Right lobe of liver (tissue), 6 donors: ENCODE measurements around the gene PHOSPHO1. TPM values are rescaled to one million over a fixed set of nuclear protein-coding genes. Genes with fewer than 3 reads are reported as not detected.

ENCODE experiments used
- ATAC-seq, 4 donors: fragments of 200-7000 bp; cut with Tn5 transposase; one replicate each; pipeline ENCODE4 v1.9.1; 2020; ENCODE audit warnings: mild to moderate bottlenecking in 4 of 4, moderate library complexity in 4 of 4
- DNase-seq, 3 donors: peaks; one replicate each; pipeline ENCODE4 v3.0.0-alpha.2; 2020
- H3K27ac ChIP-seq, 3 donors: fragments of 200-600 bp; one replicate each; pipeline ENCODE4 v1.8.0; 2022
- H3K27me3 ChIP-seq, 2 donors: fragments of 200-600 bp; one replicate each; pipeline ENCODE4 v1.8.0; 2022
- H3K36me3 ChIP-seq, 4 donors: fragments of 200-600 bp; sonication (generic) in 1 of 4; one replicate each; pipeline versions ENCODE4 v1.5.1 to v1.8.0; 2017 to 2022; ENCODE audit warnings: control low read depth in 1 of 4
- H3K4me1 ChIP-seq, 4 donors: fragments of 200-600 bp; sonication (generic) in 1 of 4; one replicate each; pipeline versions ENCODE4 v1.5.1 to v1.8.0; 2017 to 2022; ENCODE audit warnings: control low read depth in 1 of 4
- H3K4me3 ChIP-seq, 3 donors: fragments of 200-600 bp; one replicate each; pipeline ENCODE4 v1.8.0; 2022
- H3K9me3 ChIP-seq, 4 donors: fragments of 200-600 bp; sonication (generic) in 1 of 4; one replicate each; pipeline versions ENCODE4 v1.5.1 to v1.8.0; 2017 to 2022; ENCODE audit warnings: control low read depth in 1 of 4
- POLR2A ChIP-seq: fragments of 450-650 bp; IDR thresholded peaks from one replicate; pipeline ENCODE4 v1.6.1; 2017; ENCODE audit warnings: antibody characterized with exemption, mild to moderate bottlenecking
- WGBS: methylation state at CpG from one replicate; pipeline ENCODE4 v1.1.6; 2018; ENCODE audit warnings: low coverage, low lambda C conversion rate; ENCODE audit not compliant: insufficient coverage; ENCODE audit errors: missing lambda C conversion rate; 5-methylcytosine and 5-hydroxymethylcytosine counted together
- intact Hi-C, 2 donors: fragments of 100-400 bp; cut with DNase I; formaldehyde crosslinking; loops; one replicate each; pipeline versions ENCODE4 v1.11.2 to v1.14.1; 2022
- total RNA-seq, 6 experiments: library from RNA; depleted of rRNA in 2 of 6; stranded (reverse); fragments of >200 nt in 2 of 6; fragmentation: NEBNext Ultra II Directional in 3 of 6; extraction: Animal tissue kit (Norgen Biotek cat#: 25700) in 3 of 6; gene quantifications; one replicate each; pipeline versions ENCODE4 v1.1.0 to v1.2.4, GENCODE V29; 2016 to 2023
- TF ChIP-seq, protein P1 (sequence below), 4 donors: fragments of 200-600 bp in 3 of 4; fragments of 450-650 bp in 1 of 4; IDR thresholded peaks; one replicate each; pipeline versions ENCODE4 v1.5.1 to v1.8.0; 2016 to 2022; ENCODE audit warnings: antibody characterized with exemption in 4 of 4, mild to moderate bottlenecking in 2 of 4
- donor health status: DM: no; HTN: yes; CAD: no.
- donor health status: DM: no; HTN: no; CAD: no.
- donor health status: DM: no; HTN: no; CAD: no.
- donor health status: DM: no; HTN: yes; CAD: no.
- donor health status: DM: no; HTN: yes; CAD: no.

PHOSPHO1 gene
- total RNA-seq, 6 experiments from 2014 or later, result 0.16 to 0.71 (median 0.41) TPM; not detected in 2

DNA sequence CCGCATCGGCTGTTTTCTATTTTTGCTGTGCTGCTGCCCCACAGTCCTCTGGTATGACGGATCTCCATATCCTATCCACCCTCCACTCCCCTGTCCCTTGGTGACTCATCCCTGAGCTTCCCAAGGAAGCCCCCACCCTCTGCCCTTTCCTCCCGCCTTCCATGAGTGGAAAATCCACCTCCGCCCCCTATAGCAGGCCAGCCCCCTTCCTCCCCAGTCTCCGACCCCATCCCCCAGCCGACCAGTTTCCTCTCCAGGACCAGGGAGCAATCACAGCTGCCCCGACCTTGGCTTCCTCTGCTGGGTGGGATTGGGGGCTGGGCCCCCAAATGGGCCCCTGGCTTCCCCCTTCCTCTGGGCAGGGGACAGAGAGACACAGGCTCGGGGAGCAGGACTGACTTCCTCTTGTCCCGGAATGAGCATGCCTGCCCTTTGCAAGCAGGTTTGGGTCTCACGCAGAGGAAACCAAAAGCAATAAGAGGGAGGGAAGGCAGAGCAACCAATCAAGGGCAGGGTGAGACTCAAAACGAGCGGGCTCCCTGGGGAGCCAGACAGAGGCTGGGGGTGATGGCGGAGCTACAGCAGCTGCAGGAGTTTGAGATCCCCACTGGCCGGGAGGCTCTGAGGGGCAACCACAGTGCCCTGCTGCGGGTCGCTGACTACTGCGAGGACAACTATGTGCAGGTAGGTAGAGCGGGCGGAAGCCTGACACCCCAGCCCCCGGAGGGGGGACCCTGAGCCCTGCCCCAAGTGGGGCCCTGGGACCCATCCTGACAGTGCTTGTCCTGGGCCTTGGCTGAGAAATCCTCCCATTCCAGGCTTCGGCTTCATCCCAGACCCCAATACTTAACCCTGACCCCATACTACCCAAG is 20.2 kb downstream of the PHOSPHO1 start, which contains the start of the genes ABI3 and GNGT2:
Gene ABI3 (plus strand): TSS at position 550 of the 872 bp plus-strand sequence. CDS start 18 bp downstream, at position 568.
Gene GNGT2 (minus strand): TSS at position 417 of the 872 bp plus-strand sequence. CDS start 3,152 bp downstream, outside the sequence.
- 16% methylated on average over 12 of the region's 22 CpGs for WGBS
- TF ChIP-seq, protein P1, sequence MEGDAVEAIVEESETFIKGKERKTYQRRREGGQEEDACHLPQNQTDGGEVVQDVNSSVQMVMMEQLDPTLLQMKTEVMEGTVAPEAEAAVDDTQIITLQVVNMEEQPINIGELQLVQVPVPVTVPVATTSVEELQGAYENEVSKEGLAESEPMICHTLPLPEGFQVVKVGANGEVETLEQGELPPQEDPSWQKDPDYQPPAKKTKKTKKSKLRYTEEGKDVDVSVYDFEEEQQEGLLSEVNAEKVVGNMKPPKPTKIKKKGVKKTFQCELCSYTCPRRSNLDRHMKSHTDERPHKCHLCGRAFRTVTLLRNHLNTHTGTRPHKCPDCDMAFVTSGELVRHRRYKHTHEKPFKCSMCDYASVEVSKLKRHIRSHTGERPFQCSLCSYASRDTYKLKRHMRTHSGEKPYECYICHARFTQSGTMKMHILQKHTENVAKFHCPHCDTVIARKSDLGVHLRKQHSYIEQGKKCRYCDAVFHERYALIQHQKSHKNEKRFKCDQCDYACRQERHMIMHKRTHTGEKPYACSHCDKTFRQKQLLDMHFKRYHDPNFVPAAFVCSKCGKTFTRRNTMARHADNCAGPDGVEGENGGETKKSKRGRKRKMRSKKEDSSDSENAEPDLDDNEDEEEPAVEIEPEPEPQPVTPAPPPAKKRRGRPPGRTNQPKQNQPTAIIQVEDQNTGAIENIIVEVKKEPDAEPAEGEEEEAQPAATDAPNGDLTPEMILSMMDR (IDR thresholded peaks at IDR 0.05), result no peak
- peak; percentile 76 for TF ChIP-seq POLR2A
- Histone ChIP-seq H3K27me3 (no peaks in the 10 kb centered on the region), H3K27ac (peak within 1 kb of the TSS; percentile 26 to 63 (median 44)), H3K4me1 (no peaks in the 10 kb centered on the region), H3K9me3 (no peaks in the 10 kb centered on the region), H3K4me3 (peak within 1 kb of the TSS; percentile 30 to 48 (median 39)), H3K36me3 (no peaks in the 10 kb centered on the region)
- peak; percentile 57 to 62 (median 60) for DNase-seq
- intact Hi-C loops, result no loop called here
- ATAC-seq, result peak; percentile 73 to 80 (median 79)

DNA sequence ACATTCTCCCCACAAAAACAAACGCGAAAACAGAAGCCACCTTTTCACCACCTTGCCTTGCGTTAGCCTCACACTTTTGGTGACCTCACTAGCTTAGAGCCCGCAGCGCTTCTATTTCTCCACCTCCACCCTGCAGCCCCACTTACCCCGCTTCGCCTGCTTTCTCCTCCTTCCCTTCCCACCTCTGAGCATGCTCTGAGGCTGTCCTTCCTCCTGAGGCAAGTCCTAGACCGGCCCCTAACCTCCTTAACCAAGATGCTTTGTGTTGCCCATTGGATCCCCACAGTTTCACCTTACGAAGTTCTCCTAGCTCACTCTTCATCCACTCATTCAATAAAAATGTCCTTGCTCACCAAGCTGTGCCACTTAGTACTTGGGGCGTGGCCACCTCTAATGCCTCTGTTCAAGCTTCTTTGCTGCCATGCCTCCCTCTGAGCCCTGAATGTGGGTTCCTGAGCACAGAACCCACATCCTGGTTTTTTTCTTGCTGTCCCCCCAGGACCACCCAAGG is 21.5 kb downstream of the PHOSPHO1 start:
- no peak for TF ChIP-seq POLR2A
- TF ChIP-seq, protein P1 (IDR thresholded peaks at IDR 0.05), result no peak
- 47% methylated on average over 9 of the region's 10 CpGs for WGBS
- Histone ChIP-seq H3K9me3 (no peaks in the 10 kb centered on the region), H3K36me3 (no peaks in the 10 kb centered on the region), H3K27me3 (no peaks in the 10 kb centered on the region), H3K27ac (peak overlapping the region in 1 of 3 donors; percentile 4), H3K4me1 (no peaks in the 10 kb centered on the region), H3K4me3 (no peak overlapping the region)
- ATAC-seq, result no peak
- DNase-seq, result no peak
- intact Hi-C loops, result no loop called here

DNA sequence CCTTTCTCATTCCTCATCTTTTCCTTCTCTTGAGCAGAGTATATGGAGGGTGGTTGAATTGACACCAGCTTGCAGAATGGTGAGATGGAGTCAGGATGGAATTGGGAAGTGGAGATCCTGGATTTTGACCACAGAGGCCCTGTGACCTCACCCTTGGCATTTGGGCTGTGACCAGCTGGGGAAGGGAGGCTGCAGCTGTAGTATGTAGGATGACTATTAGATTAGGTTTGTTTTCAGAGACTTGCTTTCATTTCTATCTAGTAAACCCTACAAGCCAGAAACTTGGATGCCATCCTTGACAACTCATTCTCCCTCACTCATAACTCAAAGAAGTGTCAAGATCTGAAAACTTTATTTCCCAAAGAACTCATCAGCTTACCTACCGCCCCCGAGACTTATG is 26.1 kb downstream of the PHOSPHO1 start:
- intact Hi-C loops, result no loop called here
- DNase-seq, result no peak

DNA sequence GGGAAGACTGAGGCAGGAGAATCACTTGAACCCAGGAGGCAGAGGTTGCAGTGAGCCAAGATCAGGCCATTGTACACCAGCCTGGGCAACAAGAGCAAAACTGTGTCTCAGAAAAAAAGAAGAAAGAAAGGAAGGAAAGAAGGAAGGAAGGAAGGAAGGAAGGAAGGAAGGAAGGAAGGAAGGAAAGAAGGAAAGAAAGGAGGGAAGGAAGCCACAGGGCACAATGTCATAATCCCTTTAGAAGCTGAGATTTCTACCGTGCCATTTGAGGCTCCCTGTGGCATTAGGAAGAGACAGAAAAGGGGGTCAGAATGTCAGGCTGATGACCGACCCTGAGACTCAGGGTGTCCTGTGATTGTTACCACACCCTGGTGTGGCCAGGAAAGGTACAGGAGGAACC is 26.8 kb downstream of the PHOSPHO1 start:
- intact Hi-C loops, result no loop called here

More for the DNA sequence above, 26.1 kb downstream of the PHOSPHO1 start:
- H3K36me3 ChIP-seq, result no peaks in the 10 kb centered on the region
- no peaks in the 10 kb centered on the region for H3K27me3 ChIP-seq
- no peaks in the 10 kb centered on the region for H3K4me1 ChIP-seq
- TF ChIP-seq, protein P1 (IDR thresholded peaks at IDR 0.05), result no peak
- TF ChIP-seq POLR2A, result no peak
- no peaks in the 10 kb centered on the region for H3K9me3 ChIP-seq
- 93% methylated on average over 2 of the region's 2 CpGs for WGBS
- no peak overlapping the region for H3K27ac ChIP-seq
- ATAC-seq, result no peak
- no peak overlapping the region for H3K4me3 ChIP-seq

More for the DNA sequence above, 26.8 kb downstream of the PHOSPHO1 start:
- Histone ChIP-seq H3K4me1 (no peaks in the 10 kb centered on the region), H3K36me3 (no peaks in the 10 kb centered on the region), H3K9me3 (no peaks in the 10 kb centered on the region), H3K4me3 (no peak overlapping the region), H3K27me3 (no peaks in the 10 kb centered on the region), H3K27ac (no peak overlapping the region)
- TF ChIP-seq POLR2A, result no peak
- TF ChIP-seq, protein P1 (IDR thresholded peaks at IDR 0.05), result no peak
- DNase-seq, result no peak
- WGBS, result 34% methylated on average over 2 of the region's 2 CpGs
- no peak for ATAC-seq
